Liver (tissue), 9 donors: Measurements from ENCODE around the gene ATP5PF. TPM values are rescaled to one million over a fixed set of nuclear protein-coding genes. Genes with fewer than 3 reads are reported as not detected.

Experiments used
- DNase-seq: peaks from one replicate; pipeline ENCODE4 v3.0.0-alpha.2; 2017; ENCODE audit warnings: low spot score
- H3K27ac ChIP-seq, 2 donors: one replicate each; pipeline ENCODE4 v1.7.0; 2013; ENCODE audit warnings: inconsistent platforms in 2 of 2, low read length in 2 of 2, control low read depth in 1 of 2, low read depth in 1 of 2, mild to moderate bottlenecking in 1 of 2
- H3K27me3 ChIP-seq, 4 donors: one replicate each; pipeline versions ENCODE4 v1.6.1 to v1.7.0; 2013; ENCODE audit warnings: low read length in 3 of 4, inconsistent platforms in 1 of 4, mild to moderate bottlenecking in 1 of 4, moderate library complexity in 1 of 4; ENCODE audit not compliant: control insufficient read depth in 4 of 4, insufficient read depth in 4 of 4
- H3K36me3 ChIP-seq, 4 donors: one replicate each; pipeline versions ENCODE4 v1.6.1 to v1.7.0; 2013; ENCODE audit warnings: low read length in 3 of 4, mild to moderate bottlenecking in 3 of 4, low read depth in 1 of 4, moderate library complexity in 1 of 4; ENCODE audit not compliant: control insufficient read depth in 4 of 4, insufficient read depth in 3 of 4
- H3K4me1 ChIP-seq, 4 donors: one replicate each; pipeline versions ENCODE4 v1.6.1 to v1.7.0; 2013; ENCODE audit warnings: low read length in 3 of 4, mild to moderate bottlenecking in 3 of 4, moderate library complexity in 1 of 4; ENCODE audit not compliant: control insufficient read depth in 4 of 4, insufficient read depth in 4 of 4
- H3K4me3 ChIP-seq, 3 donors: one replicate each; pipeline versions ENCODE4 v1.6.1 to v1.7.0; 2013; ENCODE audit warnings: low read length in 3 of 3, control low read depth in 1 of 3, low read depth in 1 of 3, mild to moderate bottlenecking in 1 of 3
- H3K9ac ChIP-seq, 2 donors: one replicate each; pipeline ENCODE4 v1.7.0; 2013; ENCODE audit warnings: low read length in 2 of 2, mild to moderate bottlenecking in 2 of 2, moderate library complexity in 2 of 2, control low read depth in 1 of 2, low read depth in 1 of 2
- H3K9me3 ChIP-seq, 4 donors: one replicate each; pipeline versions ENCODE4 v1.6.1 to v1.7.0; 2013; ENCODE audit warnings: low read length in 3 of 4; ENCODE audit not compliant: control insufficient read depth in 4 of 4
- EGR1 ChIP-seq, 2 donors: IDR thresholded peaks; 2 replicates each; pipeline ENCODE4 v1.6.1; 2016 to 2018; ENCODE audit warnings: antibody characterized with exemption in 2 of 2, low read depth in 2 of 2
- FOXA1 ChIP-seq: IDR thresholded peaks from 2 replicates; pipeline ENCODE4 v1.6.1; 2016; ENCODE audit warnings: antibody characterized with exemption
- GABPA ChIP-seq, 2 donors: IDR thresholded peaks in 1 of 2; conservative IDR thresholded peaks in 1 of 2; 2 replicates each; pipeline ENCODE4 v1.6.1; 2016; ENCODE audit warnings: antibody characterized with exemption in 2 of 2, mild to moderate bottlenecking in 1 of 2, moderate library complexity in 1 of 2
- HNF4A ChIP-seq, 2 donors: conservative IDR thresholded peaks; 2 replicates each; pipeline ENCODE4 v1.6.1; 2016; ENCODE audit warnings: antibody characterized with exemption in 2 of 2, mild to moderate bottlenecking in 2 of 2
- HNF4G ChIP-seq: IDR thresholded peaks from 2 replicates; pipeline ENCODE4 v1.6.1; 2016; ENCODE audit warnings: antibody characterized with exemption
- JUND ChIP-seq, 2 donors: IDR thresholded peaks; 2 replicates each; pipeline ENCODE4 v1.6.1; 2016; ENCODE audit warnings: antibody characterized with exemption in 2 of 2
- NR2F2 ChIP-seq: IDR thresholded peaks from 2 replicates; pipeline ENCODE4 v1.6.1; 2016; ENCODE audit warnings: antibody characterized with exemption
- RAD21 ChIP-seq, 2 donors: IDR thresholded peaks; 2 replicates each; pipeline ENCODE4 v1.6.1; 2016; ENCODE audit warnings: antibody characterized with exemption in 2 of 2, mild to moderate bottlenecking in 2 of 2
- RXRA ChIP-seq, 2 donors: IDR thresholded peaks; 2 replicates each; pipeline ENCODE4 v1.6.1; 2017 to 2018; ENCODE audit warnings: antibody characterized with exemption in 2 of 2, mild to moderate bottlenecking in 1 of 2
- YY1 ChIP-seq: IDR thresholded peaks from 2 replicates; pipeline ENCODE4 v1.6.1; 2016; ENCODE audit warnings: antibody characterized with exemption, mild to moderate bottlenecking
- WGBS: extraction: QIAGEN DNeasy Blood & Tissue Kit; methylation state at CpG from one replicate; pipeline ENCODE4 v1.1.7; 2013; 5-methylcytosine and 5-hydroxymethylcytosine counted together
- polyA plus RNA-seq, 2 donors: library from polyadenylated mRNA; stranded (reverse) in 1 of 2; unstranded in 1 of 2; fragments of 200-250 nt in 1 of 2; fragments of >200 nt in 1 of 2; fragmentation: Nextera tagmentation in 1 of 2; extraction: Ambion mirVana in 1 of 2; gene quantifications; one replicate each; pipeline versions ENCODE4 v1.2.1 to v1.2.3, GENCODE V29; 2013 to 2015
- total RNA-seq, 2 donors: library from RNA; depleted of rRNA; stranded (reverse); fragments of >200 nt; gene quantifications; one replicate each; pipeline ENCODE4 v1.2.3, GENCODE V29; 2014
- TF ChIP-seq, protein P1 (sequence below): fragments of 150-350 bp; IDR thresholded peaks from 2 replicates; pipeline ENCODE4 v1.5.1; 2017; ENCODE audit warnings: improper control_type of control experiment, low read depth, low read length; ENCODE audit not compliant: missing input control
- TF ChIP-seq, protein P2 (sequence below): IDR thresholded peaks from 2 replicates; pipeline ENCODE4 v1.6.1; 2016; ENCODE audit warnings: antibody characterized with exemption
- TF ChIP-seq, protein P3 (sequence below): IDR thresholded peaks from 2 replicates; pipeline ENCODE4 v1.6.1; 2016; ENCODE audit warnings: antibody characterized with exemption
- TF ChIP-seq, protein P4 (sequence below): IDR thresholded peaks from 2 replicates; pipeline ENCODE4 v1.6.1; 2016; ENCODE audit warnings: antibody characterized with exemption, mild to moderate bottlenecking
- donor health status: healthy.
- donor health status: healthy.
- donor health status: healthy.
- donor health status: healthy.
- donor health status: healthy.

ATP5PF gene
- total and polyA plus RNA-seq, 4 donors, result 77.2 to 637 (median 209) TPM

DNA sequence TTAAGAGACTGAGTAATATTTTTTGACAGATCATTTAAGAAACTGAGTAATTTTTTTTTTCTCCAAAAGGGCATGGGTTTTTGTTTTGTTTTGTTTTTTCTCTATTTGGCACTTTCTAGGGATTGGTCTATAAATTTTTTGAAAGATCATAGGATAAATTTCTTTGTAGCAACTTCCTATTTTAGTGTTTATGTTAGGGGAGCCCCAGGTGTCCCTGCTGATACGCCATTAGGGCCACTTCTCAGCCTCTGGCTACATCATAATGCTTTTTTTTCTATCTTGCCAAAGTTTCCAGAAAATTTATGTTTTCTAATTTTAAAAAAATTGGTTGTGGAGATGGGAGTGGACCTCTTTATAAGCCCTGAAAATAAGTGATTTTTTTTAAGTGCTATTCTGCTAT lies 2.7 kb upstream of the ATP5PF start:
- H3K9me3 ChIP-seq, result no peaks in the 10 kb centered on the region
- no peak overlapping the region for H3K27ac ChIP-seq
- TF ChIP-seq FOXA1, result no peak
- no peak for DNase-seq
- no peak overlapping the region for H3K9ac ChIP-seq
- WGBS, result 86% methylated on average over 1 of the region's 1 CpG
- H3K4me1 ChIP-seq, result peaks cover 0 to 26% (median 17%) of the 10 kb centered on the region in 4 donors
- no peaks in the 10 kb centered on the region for H3K36me3 ChIP-seq
- H3K4me3 ChIP-seq, result no peak overlapping the region
- H3K27me3 ChIP-seq, result no peaks in the 10 kb centered on the region

DNA sequence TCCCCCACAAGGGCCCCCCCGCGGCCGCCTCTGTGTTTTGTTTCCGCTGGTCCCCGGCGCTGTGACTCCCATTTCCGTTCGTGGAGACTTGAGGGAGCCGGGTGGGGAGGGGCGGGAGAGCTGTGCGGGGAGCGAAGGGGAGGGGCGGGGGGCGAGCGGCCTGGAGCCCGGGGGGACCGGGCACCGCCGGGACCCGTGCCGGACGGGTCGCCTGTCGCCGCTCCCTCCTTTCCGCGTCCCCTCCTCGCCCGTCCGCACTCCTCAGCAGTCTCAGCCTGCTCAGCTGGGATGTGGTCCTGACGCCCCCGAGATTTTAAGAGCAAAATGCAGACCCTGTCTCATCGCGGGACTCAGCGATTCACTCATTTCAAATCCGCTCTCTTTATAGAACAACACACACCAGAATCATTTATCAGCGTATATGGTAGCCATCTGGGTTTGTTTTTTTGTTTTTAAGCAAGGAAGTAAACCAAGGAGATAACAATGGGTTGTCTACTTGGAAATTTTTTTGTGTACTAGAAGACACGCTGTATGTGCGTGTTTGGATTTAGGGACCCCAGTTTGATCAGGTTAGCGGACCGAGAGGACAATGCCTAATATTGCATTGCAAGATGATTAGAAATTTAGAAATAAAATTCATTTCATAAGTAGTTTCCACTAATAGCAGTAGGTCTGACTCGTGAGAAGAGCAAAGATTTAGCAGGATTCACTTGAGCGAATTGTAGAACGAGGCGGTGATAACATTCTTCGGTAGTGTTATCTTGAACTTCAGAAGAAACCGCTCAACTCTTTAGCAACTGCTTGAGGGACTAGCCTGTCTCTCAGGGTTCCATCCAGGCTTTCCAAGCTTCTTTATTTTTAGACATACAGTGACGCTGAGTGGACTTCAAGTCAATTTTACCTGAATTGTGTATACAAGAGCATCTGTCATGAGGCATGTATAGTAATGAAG lies 1.2 kb upstream of the ATP5PF start:
- H3K9ac ChIP-seq, result peak overlapping the region; percentile 80 to 94
- under 1% methylated on average over 48 of the region's 48 CpGs for WGBS
- H3K4me3 ChIP-seq, result peak overlapping the region; percentile 53 to 88 (median 78)
- no peak for DNase-seq
- no peaks in the 10 kb centered on the region for H3K27me3 ChIP-seq
- no peaks in the 10 kb centered on the region for H3K9me3 ChIP-seq
- peaks cover 7 to 40% (median 29%) of the 10 kb centered on the region in 4 donors for H3K4me1 ChIP-seq
- no peak for TF ChIP-seq HNF4G
- TF ChIP-seq, protein P1, sequence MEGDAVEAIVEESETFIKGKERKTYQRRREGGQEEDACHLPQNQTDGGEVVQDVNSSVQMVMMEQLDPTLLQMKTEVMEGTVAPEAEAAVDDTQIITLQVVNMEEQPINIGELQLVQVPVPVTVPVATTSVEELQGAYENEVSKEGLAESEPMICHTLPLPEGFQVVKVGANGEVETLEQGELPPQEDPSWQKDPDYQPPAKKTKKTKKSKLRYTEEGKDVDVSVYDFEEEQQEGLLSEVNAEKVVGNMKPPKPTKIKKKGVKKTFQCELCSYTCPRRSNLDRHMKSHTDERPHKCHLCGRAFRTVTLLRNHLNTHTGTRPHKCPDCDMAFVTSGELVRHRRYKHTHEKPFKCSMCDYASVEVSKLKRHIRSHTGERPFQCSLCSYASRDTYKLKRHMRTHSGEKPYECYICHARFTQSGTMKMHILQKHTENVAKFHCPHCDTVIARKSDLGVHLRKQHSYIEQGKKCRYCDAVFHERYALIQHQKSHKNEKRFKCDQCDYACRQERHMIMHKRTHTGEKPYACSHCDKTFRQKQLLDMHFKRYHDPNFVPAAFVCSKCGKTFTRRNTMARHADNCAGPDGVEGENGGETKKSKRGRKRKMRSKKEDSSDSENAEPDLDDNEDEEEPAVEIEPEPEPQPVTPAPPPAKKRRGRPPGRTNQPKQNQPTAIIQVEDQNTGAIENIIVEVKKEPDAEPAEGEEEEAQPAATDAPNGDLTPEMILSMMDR, result no peak
- TF ChIP-seq, protein P2, sequence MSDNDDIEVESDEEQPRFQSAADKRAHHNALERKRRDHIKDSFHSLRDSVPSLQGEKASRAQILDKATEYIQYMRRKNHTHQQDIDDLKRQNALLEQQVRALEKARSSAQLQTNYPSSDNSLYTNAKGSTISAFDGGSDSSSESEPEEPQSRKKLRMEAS, result no peak
- no peak for TF ChIP-seq GABPA (IDR thresholded peaks at IDR 0.05 in 1 of 2, conservative IDR thresholded peaks at IDR 0.05 in 1 of 2)
- no peak for TF ChIP-seq EGR1 (IDR thresholded peaks at IDR 0.05; ENCODE audit: low read depth in 2 of 2)
- TF ChIP-seq JUND (IDR thresholded peaks at IDR 0.05), result no peak
- TF ChIP-seq NR2F2, result no peak
- TF ChIP-seq YY1, result no peak
- TF ChIP-seq, protein P3, sequence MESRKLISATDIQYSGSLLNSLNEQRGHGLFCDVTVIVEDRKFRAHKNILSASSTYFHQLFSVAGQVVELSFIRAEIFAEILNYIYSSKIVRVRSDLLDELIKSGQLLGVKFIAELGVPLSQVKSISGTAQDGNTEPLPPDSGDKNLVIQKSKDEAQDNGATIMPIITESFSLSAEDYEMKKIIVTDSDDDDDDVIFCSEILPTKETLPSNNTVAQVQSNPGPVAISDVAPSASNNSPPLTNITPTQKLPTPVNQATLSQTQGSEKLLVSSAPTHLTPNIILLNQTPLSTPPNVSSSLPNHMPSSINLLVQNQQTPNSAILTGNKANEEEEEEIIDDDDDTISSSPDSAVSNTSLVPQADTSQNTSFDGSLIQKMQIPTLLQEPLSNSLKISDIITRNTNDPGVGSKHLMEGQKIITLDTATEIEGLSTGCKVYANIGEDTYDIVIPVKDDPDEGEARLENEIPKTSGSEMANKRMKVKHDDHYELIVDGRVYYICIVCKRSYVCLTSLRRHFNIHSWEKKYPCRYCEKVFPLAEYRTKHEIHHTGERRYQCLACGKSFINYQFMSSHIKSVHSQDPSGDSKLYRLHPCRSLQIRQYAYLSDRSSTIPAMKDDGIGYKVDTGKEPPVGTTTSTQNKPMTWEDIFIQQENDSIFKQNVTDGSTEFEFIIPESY, result no peak
- H3K27ac ChIP-seq, result peak overlapping the region; percentile 88 to 98
- no peaks in the 10 kb centered on the region for H3K36me3 ChIP-seq

DNA sequence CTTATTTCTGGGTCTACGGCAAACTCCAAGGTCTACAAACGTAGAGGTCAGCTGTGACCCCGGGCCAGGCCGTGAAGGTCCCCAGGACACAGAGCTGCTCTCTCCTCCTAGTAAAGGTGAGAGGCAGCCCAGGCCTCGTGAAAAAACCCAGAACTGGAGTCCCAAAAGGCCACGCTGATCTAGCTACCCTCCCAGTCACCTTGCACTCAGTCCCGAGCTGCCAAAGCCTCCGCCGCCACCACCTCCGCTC lies 125 bp downstream of the ATP5PF start:
- Histone ChIP-seq H3K27me3 (no peaks in the 10 kb centered on the region), H3K4me1 (peaks cover 8 to 42% (median 34%) of the 10 kb centered on the region in 4 donors), H3K27ac (peak overlapping the region; percentile 88 to 98), H3K9me3 (no peaks in the 10 kb centered on the region), H3K4me3 (peak overlapping the region; percentile 71 to 88 (median 78)), H3K36me3 (peaks cover 0 to 1% (median under 1%) of the 10 kb centered on the region in 4 donors), H3K9ac (peak overlapping the region; percentile 67 to 97)
- DNase-seq, result no peak
- under 1% methylated on average over 10 of the region's 10 CpGs for WGBS
- no peak for TF ChIP-seq NR2F2
- TF ChIP-seq, protein P2, result no peak
- no peak for TF ChIP-seq RXRA (IDR thresholded peaks at IDR 0.05)
- TF ChIP-seq HNF4A (conservative IDR thresholded peaks at IDR 0.05), result no peak
- no peak for TF ChIP-seq EGR1 (IDR thresholded peaks at IDR 0.05; ENCODE audit: low read depth in 2 of 2)
- TF ChIP-seq, protein P1, result no peak
- TF ChIP-seq RAD21 (IDR thresholded peaks at IDR 0.05), result no peak
- TF ChIP-seq, protein P4, sequence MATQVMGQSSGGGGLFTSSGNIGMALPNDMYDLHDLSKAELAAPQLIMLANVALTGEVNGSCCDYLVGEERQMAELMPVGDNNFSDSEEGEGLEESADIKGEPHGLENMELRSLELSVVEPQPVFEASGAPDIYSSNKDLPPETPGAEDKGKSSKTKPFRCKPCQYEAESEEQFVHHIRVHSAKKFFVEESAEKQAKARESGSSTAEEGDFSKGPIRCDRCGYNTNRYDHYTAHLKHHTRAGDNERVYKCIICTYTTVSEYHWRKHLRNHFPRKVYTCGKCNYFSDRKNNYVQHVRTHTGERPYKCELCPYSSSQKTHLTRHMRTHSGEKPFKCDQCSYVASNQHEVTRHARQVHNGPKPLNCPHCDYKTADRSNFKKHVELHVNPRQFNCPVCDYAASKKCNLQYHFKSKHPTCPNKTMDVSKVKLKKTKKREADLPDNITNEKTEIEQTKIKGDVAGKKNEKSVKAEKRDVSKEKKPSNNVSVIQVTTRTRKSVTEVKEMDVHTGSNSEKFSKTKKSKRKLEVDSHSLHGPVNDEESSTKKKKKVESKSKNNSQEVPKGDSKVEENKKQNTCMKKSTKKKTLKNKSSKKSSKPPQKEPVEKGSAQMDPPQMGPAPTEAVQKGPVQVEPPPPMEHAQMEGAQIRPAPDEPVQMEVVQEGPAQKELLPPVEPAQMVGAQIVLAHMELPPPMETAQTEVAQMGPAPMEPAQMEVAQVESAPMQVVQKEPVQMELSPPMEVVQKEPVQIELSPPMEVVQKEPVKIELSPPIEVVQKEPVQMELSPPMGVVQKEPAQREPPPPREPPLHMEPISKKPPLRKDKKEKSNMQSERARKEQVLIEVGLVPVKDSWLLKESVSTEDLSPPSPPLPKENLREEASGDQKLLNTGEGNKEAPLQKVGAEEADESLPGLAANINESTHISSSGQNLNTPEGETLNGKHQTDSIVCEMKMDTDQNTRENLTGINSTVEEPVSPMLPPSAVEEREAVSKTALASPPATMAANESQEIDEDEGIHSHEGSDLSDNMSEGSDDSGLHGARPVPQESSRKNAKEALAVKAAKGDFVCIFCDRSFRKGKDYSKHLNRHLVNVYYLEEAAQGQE, result no peak
- no peak for TF ChIP-seq YY1
